Measurements from ENCODE around the gene CYB5D1.
A peak's percentile ranks its signal among the peaks of the same experiment; 100 is the strongest.

CYB5D1 gene

DNA sequence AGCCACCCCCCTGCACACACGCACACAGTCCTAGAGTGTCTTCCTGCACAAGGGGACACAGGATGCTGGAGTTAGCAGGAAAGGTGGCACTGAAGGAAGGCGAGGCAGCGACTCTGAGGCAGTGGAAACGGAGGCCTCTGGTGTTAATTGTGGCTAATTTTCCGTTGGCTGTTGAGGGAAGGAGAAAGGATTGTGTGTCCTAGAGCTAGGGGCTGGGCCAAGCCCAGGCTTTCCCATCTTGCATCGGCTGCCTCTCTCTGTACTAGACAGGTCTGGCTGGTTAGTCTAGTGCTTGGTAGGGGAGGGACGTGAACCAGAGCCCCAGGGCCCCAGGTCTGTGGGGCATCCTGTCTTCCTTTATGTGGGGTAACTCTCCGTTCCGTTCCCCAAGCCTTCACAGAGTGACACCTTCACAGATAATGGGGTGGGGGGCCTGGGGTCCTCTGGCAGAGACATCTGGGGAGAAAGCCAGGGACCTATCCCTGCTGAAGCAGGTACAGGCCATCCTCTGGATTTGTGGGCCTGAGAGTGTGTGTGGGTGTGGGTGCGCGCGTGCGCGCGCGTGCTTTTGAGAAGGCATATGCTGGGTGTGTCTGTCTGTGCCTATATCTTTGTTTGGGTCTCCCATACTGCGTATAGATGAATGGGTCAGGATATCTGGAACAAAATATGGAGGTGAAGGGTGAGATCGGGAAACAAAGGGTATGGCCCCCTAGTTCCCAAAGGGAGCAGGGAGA lies 30.5 kb downstream of the CYB5D1 start, which contains the start of gene CHD3:
Gene CHD3, plus strand, starts transcription at position 606 of the 737 bp plus-strand sequence. CDS start 212 bp downstream, outside the sequence.
- ATAC-seq: peak; percentile 31
- no peak for TF ChIP-seq ZC3H10 (CRISPR knock-in tag; IDR thresholded peaks at IDR 0.05)
- TF ChIP-seq CREB5 (CRISPR knock-in tag; IDR thresholded peaks at IDR 0.05; ENCODE audit: low read depth): no peak
- TF ChIP-seq ZFP3 (CRISPR knock-in tag; IDR thresholded peaks at IDR 0.05): no peak
- no peak for TF ChIP-seq SNAI2 (CRISPR knock-in tag; IDR thresholded peaks at IDR 0.05)
- TF ChIP-seq, protein P1, sequence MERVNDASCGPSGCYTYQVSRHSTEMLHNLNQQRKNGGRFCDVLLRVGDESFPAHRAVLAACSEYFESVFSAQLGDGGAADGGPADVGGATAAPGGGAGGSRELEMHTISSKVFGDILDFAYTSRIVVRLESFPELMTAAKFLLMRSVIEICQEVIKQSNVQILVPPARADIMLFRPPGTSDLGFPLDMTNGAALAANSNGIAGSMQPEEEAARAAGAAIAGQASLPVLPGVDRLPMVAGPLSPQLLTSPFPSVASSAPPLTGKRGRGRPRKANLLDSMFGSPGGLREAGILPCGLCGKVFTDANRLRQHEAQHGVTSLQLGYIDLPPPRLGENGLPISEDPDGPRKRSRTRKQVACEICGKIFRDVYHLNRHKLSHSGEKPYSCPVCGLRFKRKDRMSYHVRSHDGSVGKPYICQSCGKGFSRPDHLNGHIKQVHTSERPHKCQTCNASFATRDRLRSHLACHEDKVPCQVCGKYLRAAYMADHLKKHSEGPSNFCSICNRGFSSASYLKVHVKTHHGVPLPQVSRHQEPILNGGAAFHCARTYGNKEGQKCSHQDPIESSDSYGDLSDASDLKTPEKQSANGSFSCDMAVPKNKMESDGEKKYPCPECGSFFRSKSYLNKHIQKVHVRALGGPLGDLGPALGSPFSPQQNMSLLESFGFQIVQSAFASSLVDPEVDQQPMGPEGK (CRISPR knock-in tag; IDR thresholded peaks at IDR 0.05; ENCODE audit: borderline replicate concordance): no peak
- TF ChIP-seq POU6F1 (CRISPR knock-in tag; IDR thresholded peaks at IDR 0.05; ENCODE audit: borderline replicate concordance, low read depth): no peak
- no peak for TF ChIP-seq TCF4 (CRISPR knock-in tag; IDR thresholded peaks at IDR 0.05; ENCODE audit: borderline replicate concordance)
- no peak for TF ChIP-seq OSR1 (CRISPR knock-in tag; IDR thresholded peaks at IDR 0.05)

- TF ChIP-seq TCF4 (CRISPR knock-in tag; IDR thresholded peaks at IDR 0.05; ENCODE audit: borderline replicate concordance) (peak; percentile 76), ZC3H10 (CRISPR knock-in tag; IDR thresholded peaks at IDR 0.05) (no peak), ZNF8 (CRISPR knock-in tag; IDR thresholded peaks at IDR 0.05) (peak; percentile 98)
- ATAC-seq: peak; percentile 68
These were observed 31.6 kb downstream of the CYB5D1 start for GRCh38 chr17:7889166-7889955.

DNA sequence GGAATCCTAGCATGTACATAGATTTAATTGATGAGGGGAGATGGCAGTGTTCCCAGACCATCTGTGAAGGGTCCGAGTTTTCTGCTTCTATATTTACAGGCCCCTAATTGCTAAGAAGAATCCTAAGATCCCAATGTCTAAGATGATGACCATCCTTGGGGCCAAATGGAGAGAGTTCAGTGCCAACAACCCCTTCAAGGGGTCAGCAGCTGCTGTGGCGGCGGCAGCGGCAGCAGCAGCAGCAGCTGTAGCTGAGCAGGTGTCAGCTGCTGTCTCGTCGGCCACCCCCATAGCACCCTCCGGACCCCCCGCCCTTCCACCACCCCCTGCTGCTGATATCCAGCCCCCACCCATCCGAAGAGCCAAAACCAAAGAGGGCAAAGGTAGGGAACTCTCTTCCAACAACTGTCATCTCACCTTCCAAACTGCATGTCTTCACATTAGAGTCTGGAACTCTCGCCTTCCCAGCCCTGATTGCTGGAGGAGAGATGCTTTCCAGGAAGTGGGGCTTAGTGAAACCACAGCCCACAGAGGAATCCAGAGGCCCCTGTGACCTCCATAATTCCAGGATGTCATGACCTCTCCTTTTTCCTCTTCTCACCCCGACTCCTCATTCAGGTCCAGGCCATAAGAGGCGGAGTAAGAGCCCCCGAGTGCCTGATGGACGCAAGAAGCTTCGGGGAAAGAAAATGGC lies 35.5 kb downstream of the CYB5D1 start:
- TF ChIP-seq POU6F1 (CRISPR knock-in tag; IDR thresholded peaks at IDR 0.05; ENCODE audit: borderline replicate concordance, low read depth) (no peak), ZNF565 (CRISPR knock-in tag; conservative IDR thresholded peaks at IDR 0.05; ENCODE audit: low read depth) (no peak), RARB (CRISPR knock-in tag; IDR thresholded peaks at IDR 0.05) (no peak), TCF4 (CRISPR knock-in tag; IDR thresholded peaks at IDR 0.05; ENCODE audit: borderline replicate concordance) (no peak), OSR1 (CRISPR knock-in tag; IDR thresholded peaks at IDR 0.05) (no peak), ISL1 (CRISPR knock-in tag; IDR thresholded peaks at IDR 0.05) (no peak), ZNF8 (CRISPR knock-in tag; IDR thresholded peaks at IDR 0.05) (no peak), ZC3H10 (CRISPR knock-in tag; IDR thresholded peaks at IDR 0.05) (no peak), ZNF70 (CRISPR knock-in tag; IDR thresholded peaks at IDR 0.05) (no peak), PPARA (CRISPR knock-in tag; IDR thresholded peaks at IDR 0.05; ENCODE audit: borderline replicate concordance) (no peak)
- TF ChIP-seq, protein P1 (CRISPR knock-in tag; IDR thresholded peaks at IDR 0.05; ENCODE audit: borderline replicate concordance): no peak
- TF ChIP-seq, protein P2, sequence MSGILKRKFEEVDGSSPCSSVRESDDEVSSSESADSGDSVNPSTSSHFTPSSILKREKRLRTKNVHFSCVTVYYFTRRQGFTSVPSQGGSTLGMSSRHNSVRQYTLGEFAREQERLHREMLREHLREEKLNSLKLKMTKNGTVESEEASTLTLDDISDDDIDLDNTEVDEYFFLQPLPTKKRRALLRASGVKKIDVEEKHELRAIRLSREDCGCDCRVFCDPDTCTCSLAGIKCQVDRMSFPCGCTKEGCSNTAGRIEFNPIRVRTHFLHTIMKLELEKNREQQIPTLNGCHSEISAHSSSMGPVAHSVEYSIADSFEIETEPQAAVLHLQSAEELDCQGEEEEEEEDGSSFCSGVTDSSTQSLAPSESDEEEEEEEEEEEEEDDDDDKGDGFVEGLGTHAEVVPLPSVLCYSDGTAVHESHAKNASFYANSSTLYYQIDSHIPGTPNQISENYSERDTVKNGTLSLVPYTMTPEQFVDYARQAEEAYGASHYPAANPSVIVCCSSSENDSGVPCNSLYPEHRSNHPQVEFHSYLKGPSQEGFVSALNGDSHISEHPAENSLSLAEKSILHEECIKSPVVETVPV (CRISPR knock-in tag; IDR thresholded peaks at IDR 0.05): no peak
- ATAC-seq: no peak

All from SK-N-SH treated with all-trans-retinoic acid at 6 μM for 48 hours (cell line).